GM18907 (cell line): ENCODE measurements around the gene OCEL1.
A peak's percentile ranks its signal among the peaks of the same experiment; 100 is the strongest.

Experiments
- ATAC-seq: cut with Tn5 transposase; IDR thresholded peaks from one replicate; pipeline ENCODE4 v1.9.1; 2021; ENCODE audit warnings: mild to moderate bottlenecking, moderate library complexity; ENCODE audit not compliant: unreplicated experiment

OCEL1 gene

DNA sequence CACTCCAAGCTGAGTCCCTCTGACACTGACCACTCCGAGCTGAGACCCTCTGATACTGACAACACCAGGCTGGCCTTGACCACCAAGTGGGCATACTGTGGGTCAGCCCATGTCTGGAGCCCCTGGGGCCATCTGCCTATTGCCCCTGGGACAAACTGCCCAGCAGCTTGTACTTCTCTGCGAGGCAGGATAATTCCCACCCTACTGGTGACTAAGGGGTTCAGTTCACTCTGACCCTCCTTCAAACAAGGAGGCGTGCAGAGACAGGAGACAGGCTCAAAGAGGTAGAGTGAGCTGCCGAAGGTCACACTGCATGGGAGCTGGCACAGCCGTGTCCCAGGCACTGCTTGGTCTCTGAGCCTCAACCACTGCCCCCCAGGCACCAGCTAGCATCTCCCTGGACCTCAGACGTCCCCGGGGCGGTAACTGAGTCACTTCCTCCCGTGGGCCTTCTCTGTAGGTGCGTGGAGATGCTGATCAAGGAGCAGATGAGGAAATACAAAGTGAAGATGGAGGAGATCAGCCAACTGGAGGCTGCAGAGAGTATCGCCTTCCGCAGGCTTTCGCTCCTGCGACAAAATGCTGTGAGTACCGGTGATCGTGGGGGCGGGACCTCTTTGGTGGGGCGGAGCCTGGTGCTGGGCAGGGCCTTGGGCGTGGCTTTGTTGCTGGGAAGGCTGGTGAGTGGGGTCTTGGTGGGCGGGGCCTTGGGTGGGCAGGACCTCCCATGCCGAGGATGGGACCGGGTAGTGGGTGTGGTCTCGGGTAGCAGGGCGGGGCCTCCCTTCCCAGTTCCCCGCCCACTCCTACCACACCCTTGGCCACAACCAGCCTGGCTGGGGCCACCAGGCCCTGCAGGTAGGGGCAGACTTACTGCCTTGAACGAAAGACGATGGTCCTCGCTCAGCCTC is 16.6 kb upstream of the OCEL1 start:
- ATAC-seq = no peak

DNA sequence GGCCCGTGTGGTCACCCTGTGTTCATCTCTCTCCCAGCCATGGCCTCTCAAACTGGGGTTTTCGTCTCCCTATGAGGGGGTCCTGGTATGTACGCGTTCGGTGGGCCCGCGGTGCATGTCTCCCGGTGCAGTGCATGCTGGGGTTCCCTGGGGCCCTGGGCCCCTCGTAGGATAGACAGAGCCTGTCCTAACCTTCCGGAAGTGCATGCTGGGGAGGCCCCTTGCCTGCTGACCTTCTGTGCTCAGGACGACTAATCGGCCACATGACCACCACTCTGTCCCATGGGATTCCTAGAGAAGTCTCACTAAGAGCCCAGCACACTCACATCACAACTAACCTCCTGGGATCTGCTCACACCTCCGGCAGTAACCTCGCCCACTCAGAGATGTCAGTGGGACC is 15.7 kb upstream of the OCEL1 start:
- ATAC-seq = no peak

DNA sequence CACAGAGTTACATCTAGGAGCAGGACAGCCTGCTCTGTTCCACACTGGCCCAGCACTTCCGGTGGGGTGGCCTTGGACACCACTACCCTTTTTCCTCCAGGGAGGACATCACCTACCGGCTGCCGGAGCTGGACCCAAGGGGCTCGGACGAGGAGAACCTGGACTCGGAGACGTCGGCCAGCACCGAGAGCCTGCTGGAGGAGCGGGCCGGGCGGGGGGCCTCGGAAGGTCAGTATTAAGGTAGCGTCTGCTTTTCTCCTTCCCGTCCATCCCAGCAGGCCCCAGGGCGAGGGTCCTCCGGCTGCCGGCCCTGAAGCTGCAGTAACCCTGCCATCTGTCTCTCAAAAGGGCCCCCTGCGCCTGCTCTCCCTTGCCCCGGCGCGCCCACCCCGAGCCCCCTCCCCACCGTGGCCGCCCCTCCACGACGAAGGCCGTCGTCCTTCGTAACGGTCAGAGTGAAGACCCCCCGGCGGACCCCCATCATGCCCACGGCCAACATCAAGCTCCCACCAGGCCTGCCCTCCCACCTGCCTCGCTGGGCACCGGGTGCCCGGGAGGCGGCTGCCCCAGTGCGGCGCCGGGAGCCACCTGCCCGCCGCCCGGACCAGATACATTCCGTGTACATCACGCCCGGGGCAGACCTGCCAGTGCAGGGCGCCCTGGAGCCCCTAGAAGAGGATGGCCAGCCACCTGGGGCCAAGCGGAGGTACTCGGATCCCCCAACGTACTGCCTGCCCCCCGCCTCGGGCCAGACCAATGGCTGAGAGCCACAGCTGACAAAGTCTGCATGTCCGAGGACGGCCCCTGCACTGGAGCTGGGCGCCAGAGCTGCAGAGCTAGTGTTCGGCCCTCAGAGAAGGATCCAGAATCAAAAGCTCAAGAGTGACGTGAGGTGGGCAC is 14.2 kb upstream of the OCEL1 start:
- no peak for ATAC-seq

DNA sequence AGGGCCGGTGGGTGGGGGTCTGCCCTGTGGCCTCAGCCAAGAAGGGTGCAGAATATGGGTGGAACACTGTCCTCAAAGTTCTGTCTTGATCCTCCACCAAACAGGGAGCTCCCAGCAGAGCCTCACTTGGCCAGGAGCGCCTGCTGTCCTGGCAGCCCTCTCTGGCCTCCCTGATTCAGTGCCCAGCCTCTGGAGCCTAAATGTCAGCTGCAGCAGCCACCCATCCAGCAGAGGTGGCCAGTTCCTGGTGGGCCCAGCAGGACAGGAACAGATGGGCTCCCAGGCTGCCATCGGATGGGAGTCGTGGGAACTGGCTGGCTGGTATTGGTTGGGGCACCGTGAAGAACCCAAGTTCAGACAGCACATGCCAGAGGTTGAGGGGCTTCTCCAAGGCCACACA is 12.7 kb upstream of the OCEL1 start:
- ATAC-seq = no peak

DNA sequence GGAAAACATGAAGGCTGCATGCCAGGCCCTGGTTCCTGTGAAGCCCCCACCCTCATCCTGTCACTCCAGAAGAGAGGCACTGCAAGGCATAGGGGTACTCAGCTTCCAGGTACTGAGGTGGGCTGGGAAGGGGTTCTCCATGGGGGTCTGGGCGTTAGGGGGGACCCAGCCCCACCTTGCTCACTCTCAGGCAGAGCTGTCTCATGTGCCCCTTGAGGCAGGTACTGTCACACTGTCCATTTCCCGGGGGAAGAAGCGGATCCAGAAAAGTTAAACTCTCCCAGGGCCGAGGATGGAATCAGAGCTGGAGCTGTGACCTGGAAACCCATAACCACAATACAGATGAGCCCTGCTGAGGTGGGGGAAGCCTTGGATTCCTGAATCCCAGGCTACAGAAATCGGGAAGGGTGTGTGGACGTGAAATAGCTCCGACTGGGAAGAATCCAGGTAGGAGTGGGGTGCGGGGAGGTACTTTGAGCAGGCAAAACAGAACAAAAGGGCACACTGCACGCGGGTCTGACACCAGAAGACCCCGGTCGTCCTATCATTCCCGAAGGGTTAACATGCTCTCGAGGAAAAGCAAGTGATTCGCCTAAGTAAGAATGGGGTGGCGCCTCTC is 11.4 kb upstream of the OCEL1 start:
- no peak for ATAC-seq

DNA sequence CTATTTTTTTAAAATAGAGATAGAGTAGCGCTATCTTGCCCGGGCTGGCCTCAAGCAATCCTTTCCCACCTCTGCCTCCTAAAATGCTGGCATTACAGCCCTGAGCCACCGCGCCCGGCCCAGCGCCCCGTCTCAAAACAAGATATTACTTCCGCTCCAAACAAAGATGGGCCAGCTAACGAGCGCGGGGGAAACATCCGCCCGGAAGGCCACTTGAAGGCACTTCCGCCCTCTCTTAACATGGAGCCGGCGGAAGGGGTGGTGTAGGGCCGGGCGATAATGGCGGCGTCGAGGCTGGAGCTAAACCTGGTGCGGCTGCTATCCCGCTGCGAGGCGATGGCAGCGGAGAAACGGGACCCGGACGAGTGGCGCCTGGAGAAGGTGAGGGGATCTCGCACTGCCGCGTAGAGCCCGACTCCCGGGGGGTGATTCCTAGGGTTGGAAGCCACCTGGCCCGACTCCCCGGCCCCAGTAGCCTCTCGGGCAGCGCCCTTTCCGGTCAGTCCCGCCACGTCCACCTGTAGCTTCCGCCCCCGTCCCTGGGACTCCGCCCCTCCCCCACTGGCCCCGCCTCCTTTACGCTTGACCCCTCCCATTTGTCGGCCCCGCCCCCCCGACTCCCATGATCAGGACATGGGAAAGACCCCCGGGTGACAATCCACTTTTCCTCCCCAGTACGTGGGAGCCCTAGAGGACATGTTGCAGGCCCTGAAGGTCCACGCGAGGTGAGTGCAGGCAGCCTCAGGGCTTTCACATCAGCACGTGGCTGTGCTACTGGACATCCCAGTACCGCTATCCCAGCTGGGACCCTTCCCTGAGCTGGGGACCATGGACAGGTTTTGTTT is 10.7 kb upstream of the OCEL1 start, which contains the start of gene USE1:
TSS of gene USE1 (plus strand) at position 231 of the 845 bp plus-strand sequence. CDS start at position 280, 49 bp downstream.
- peak; percentile 69 for ATAC-seq

DNA sequence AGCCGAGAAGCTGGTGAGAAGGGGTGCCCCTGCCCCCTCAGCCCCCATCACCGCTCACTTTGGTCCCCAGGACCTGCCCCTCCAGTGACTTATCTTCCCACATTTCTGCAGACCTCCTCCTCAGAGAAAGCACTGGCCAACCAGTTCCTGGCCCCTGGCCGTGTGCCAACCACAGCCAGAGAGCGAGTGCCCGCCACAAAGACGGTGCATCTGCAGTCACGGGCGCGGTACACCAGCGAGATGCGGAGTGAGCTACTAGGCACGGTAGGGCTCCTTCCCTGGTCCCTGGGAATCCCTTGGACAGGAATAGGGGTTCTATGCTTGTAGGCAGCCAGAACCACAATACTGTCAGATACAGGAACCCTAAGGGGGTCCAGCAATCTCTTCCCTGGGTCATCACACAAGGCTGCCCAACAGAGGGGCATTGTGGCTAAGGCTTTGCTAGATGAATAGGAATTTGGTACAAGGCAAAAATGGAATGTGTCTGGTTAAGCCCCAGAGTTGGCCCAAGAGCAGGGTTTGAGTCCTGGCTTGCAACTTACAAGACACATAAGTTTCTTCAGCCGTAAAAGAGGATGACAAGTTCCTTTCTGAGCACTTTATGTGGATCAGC is 9.9 kb upstream of the OCEL1 start:
- no peak for ATAC-seq

DNA sequence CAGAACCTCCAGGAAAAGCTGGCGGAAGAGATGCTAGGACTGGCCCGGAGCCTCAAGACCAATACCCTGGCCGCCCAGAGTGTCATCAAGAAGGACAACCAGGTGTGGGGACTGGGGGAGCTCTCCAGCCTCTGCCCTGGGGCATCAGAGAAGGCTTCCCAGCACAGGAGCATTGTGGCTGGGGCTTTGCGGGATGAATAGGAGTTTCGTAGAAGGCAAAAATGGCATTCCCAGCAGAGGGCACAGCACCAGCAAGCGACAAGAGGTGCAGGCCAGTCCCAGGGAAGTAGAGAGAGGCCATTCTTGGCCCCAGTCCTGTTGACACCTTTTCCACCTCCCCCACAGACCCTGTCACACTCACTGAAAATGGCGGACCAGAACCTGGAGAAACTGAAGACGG is 6.7 kb upstream of the OCEL1 start:
- ATAC-seq = no peak

DNA sequence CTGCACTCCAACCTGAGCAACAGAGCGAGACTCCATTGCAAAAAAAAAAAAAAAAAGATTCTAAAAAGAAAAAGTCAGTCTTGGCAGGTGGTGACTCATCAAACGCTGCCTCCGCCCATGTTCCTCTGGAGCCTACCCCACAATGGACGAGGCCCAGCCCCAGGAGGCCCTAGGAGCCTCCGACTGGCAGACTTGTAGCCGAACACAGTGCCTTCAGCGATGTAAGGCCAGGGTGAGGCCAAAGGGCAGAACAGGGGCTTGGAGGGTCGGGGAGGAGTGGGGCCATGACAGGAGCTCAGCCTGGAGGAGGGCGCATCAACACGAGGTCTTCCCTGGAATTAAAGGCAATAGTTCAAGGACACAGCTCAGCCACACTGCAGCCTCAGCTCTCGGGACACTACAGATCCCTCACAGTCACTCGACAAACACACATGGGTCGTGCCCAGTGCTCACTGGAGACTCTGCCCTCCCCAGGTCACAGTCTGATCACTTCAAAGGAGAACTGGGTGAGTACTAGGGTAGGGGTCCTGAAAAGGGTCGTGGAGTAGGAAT is 5.7 kb upstream of the OCEL1 start:
- ATAC-seq = no peak

DNA sequence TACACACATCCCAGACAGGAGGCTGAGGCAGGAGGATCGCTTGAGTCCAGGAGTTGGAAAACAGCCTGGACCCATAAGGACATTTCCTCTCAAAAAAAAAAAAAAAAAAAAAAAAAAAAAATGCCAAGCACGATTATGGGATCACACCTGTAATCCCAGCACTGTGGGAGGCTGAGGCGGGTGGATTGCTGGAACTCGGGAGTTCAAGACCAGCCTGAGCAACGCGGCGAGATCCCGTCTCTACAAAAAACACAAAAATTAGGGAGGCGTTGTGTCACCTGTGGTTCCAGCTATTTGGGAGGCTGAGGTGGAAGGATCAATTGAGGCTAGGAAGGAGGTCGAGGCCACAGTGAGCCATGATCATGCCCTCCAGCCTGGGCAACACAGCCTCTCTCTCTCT is 973 bp upstream of the OCEL1 start:
- ATAC-seq = no peak

DNA sequence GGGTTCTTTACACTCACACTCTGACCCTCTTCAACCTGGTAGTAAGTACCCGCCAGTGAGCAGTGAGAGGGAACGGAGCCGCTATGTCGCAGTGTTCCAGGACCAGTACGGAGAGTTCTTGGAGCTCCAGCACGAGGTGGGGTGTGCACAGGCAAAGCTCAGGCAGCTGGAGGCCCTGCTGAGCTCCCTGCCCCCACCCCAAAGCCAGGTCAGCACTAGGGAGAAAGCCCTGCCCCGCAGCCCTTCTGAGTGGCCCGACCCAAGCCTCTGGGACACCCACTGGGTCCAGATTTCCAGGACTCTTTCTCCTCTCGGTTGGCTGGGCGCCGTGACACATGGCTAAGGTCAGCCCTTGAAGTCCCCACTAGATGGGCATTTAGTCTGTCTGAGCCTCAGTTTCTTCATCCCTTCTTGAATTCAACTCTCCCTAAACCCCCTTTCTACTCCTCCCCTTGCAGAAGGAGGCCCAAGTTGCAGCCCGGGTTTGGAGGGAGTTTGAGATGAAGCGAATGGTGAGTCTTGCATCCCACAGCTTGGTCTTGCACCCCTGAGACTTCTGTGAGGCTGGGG is 1.9 kb downstream of the OCEL1 start:
- ATAC-seq = no peak

DNA sequence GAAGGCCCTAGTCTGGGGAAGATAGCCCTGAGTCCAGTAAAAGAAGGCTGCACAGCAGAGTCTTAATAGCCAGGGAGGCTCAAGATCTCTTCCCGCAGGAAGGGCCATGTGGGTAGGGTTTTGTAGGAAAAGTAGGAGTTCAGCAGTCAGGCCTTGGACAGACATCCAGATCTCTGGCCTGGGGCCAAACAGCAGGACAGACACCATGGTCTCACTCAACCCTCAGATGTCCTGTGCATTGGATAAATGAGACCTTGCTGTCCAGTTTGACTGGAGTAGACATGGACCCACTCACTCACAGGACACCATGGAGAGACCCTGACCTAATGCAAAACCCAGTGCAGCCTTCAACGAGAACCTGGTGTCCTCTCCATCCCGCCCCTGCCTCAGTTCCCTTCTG is 3.9 kb downstream of the OCEL1 start:
- no peak for ATAC-seq

DNA sequence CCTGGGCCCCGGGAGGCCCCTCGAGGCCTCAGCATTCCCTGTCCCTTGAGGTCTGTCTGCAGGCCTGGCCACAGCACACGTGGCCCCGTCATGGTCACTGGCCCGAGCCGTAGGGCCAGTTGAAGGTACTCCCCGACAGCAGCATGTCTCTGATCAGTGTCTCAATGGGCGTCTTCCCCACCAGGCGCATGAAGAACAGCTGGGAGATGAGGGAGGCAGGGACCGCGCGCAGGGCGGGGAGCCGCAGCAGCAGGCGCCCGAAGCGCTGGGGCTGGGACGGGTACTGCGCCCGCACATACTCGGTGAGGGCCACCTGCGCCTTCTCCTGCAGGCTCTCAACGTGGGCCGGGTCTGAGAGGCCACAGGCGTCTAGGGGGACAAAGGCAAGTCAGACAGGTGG is 6.2 kb downstream of the OCEL1 start:
- ATAC-seq = no peak

DNA sequence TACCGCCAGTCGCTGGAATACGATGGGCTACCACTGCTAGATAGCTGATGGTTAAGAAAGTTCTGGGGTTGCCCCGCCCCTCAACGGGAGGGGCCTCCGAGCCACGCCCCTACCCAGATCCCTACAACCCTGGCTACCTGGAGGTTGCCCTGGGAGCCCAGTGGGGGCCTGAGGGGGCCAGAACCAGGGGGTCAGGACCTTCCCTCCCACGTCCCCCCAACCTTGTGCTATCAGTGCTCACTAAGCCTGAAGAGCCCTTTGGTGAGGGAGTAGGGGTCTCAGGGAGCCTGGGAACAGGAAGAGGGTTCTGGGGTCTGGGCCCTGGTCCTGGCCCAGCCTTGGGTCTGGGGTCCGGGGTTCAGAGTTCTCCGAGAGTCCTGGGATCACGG is 8.9 kb downstream of the OCEL1 start:
- peak; percentile 28 for ATAC-seq

DNA sequence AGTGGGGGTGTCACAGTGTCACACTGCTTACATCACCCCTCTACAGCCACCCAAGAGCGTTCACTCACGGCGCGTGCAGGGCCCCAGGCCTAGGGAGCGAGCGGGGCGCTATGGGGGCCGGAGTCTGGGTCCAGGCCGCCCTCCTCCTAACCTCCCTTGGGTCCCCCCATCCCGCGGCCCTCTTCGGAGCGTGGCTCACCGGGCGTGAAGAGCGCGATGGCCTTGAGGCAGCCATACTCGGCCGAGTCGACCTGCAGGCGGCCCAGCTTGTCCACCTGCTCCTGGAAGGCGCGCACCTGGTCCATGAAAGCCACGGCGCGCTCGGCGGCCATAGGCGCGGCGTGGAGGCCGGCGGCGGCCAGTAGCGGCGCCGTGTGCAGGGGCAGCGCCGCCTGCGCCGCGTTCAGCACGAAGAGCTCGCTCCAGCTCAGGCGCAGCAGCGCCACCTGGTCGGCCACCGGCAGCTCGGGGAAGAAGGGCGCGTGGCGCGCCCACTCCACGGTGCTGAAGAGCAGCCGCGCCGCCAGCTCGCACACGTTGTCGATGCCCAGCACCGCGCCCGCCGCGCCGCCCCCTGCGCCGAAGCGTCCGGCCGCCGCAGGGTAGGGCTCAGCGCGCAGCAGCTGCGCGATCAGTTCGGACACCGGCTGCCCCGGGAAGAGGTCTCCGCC is 9.4 kb downstream of the OCEL1 start:
- peak; percentile 48 for ATAC-seq

DNA sequence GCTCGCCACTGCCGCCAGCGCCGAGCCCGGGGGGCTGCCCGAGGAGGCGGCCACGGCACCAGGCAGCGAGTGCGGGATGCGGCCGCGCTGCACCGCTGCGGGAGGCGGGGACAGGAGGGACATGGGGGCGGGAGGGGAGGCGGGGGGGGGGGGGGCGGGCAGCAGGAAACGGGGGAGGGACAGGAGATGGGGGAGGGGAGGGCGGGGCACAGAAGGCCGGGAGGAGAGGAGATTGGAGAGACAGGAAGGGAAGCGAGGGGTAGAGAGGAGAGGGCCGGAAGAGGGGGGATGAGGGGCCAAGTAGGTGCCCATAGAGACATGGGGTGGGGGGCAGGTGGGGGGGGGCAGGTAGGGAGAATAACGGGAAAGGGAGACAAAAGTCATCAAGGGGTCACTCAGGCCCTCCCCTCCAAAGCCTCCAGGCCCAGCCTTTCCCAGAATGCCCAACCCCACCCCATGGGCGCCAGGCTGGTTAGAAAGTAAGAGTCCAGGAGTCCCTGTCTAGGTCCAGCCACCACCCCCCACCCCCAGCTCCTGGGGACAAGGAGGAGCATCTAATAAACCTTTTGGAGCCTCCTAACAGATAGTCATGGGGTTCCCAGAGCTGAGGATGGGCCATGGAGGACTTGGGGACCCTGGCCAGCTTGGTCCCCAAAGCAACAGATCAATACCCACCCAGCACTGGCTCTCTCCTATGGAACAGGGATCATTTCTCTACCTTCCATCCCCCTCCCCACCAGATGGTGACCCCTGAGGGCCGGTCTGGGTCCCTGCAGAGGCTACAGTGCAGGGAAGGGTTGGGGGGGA is 10.1 kb downstream of the OCEL1 start:
- ATAC-seq = no peak

DNA sequence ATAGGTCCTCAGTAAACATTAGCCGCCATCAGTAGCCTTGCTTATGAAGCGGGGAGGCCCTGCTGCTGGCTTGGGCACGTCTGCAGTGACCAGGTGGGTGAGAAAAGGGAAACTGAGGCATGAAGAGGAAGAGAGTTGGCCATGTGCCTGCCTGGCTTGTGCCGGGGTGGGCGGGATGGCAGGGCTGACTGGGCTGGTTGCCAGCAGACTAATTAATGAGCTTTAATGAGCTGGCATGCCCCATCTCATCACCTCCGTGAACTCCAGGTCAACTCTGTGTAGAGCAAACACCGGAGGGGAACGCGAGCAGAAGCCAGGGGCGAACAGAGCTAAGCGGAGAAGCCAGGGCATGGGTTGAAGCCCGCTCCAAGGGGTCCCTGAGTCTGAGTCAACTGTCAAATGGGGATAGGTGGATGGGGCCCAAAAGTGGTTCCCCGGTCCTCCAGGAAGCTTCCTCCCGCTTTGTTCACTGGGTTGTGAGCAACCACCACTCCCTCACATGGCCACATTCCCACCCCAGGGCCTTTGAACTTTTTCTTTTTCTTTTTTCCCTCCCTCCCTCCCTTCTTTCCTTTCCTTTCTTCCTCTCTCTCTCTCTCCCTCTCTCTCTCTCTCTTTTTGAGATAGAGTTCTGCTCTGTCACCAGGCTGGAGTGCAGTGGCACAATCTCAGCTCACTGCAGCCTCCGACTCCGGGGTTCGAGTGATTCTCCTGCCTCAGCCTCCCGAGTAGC is 11.0 kb downstream of the OCEL1 start:
- no peak for ATAC-seq
